Sigmoid colon (tissue), 4 donors: ENCODE measurements around the gene ATP10A.
A peak's percentile ranks its signal among the peaks of the same experiment; 100 is the strongest.

ENCODE experiments used
- EP300 ChIP-seq, 4 donors: sonication (generic); formaldehyde crosslinking; IDR thresholded peaks; one replicate each; pipeline ENCODE4 v1.6.1; 2017; ENCODE audit warnings: antibody characterized with exemption in 4 of 4
- POLR2A ChIP-seq, 2 donors: fragments of 450-650 bp; IDR thresholded peaks; one replicate each; pipeline ENCODE4 v1.6.1; 2016; ENCODE audit warnings: antibody characterized with exemption in 2 of 2, mild to moderate bottlenecking in 2 of 2, moderate library complexity in 2 of 2
- POLR2AphosphoS5 ChIP-seq, 4 donors: sonication (generic); formaldehyde crosslinking; IDR thresholded peaks; one replicate each; pipeline ENCODE4 v1.6.1; 2017; ENCODE audit warnings: antibody characterized with exemption in 4 of 4
- TF ChIP-seq, protein P1 (sequence below), 4 experiments: fragments of 450-650 bp in 3 of 4; fragments of 200-600 bp in 1 of 4; IDR thresholded peaks; one replicate each; pipeline ENCODE4 v1.5.1; 2016 to 2019; ENCODE audit warnings: antibody characterized with exemption in 4 of 4, mild to moderate bottlenecking in 3 of 4, moderate library complexity in 2 of 4

DNA sequence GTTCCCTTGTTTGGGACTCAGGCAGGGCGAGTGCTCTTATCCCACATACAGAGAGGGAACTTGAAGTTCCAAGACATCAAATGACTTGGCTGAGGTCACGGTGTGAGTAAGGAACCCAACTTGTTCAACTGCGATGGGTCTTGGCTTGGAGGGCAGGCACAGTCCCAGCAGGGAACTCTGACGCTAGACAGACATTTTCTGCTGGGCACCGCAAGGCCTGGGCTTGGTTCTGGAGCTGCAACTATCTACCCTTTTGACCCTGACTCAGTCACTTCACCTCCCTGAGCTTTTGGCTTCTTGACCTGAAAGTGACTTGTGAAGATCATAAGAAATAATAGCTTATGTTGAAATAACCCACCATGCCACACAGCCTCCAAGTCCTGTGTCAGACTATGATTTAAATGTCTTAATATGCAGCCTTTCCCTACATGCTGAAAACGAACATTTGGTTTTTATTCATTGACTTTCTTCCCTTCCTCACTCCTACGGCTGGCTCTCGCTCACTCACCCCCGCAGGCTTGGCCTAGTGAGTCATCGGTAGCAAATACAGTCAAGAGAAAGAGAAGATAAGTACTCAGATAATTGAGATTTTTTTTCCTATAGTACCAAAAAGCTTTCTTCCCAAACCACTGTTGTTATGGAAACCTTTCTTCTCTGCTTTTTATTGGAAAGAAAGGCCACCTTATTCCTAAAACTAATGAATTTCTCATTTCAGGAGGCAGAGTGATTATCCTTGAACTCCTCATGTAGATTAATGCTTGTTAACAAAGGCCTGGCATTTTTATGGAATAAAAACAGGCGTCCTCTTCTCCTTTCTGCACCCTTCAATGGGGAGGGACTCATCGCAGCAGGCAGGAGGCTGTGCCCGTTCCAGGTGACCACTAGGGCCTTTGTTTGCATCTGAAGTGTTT, 178.4 kb downstream of the ATP10A start:
- TF ChIP-seq, protein P1, sequence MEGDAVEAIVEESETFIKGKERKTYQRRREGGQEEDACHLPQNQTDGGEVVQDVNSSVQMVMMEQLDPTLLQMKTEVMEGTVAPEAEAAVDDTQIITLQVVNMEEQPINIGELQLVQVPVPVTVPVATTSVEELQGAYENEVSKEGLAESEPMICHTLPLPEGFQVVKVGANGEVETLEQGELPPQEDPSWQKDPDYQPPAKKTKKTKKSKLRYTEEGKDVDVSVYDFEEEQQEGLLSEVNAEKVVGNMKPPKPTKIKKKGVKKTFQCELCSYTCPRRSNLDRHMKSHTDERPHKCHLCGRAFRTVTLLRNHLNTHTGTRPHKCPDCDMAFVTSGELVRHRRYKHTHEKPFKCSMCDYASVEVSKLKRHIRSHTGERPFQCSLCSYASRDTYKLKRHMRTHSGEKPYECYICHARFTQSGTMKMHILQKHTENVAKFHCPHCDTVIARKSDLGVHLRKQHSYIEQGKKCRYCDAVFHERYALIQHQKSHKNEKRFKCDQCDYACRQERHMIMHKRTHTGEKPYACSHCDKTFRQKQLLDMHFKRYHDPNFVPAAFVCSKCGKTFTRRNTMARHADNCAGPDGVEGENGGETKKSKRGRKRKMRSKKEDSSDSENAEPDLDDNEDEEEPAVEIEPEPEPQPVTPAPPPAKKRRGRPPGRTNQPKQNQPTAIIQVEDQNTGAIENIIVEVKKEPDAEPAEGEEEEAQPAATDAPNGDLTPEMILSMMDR (IDR thresholded peaks at IDR 0.05): no peak
- TF ChIP-seq POLR2AphosphoS5 (IDR thresholded peaks at IDR 0.05): peak in 3 of 4 donors; percentile 42 to 72 (median 68)
- peak in 2 of 4 donors; percentile 44 to 55 for TF ChIP-seq EP300 (IDR thresholded peaks at IDR 0.05)
- no peak for TF ChIP-seq POLR2A (IDR thresholded peaks at IDR 0.05)
